ENCODE data around the gene TTC23.

TTC23 gene

DNA sequence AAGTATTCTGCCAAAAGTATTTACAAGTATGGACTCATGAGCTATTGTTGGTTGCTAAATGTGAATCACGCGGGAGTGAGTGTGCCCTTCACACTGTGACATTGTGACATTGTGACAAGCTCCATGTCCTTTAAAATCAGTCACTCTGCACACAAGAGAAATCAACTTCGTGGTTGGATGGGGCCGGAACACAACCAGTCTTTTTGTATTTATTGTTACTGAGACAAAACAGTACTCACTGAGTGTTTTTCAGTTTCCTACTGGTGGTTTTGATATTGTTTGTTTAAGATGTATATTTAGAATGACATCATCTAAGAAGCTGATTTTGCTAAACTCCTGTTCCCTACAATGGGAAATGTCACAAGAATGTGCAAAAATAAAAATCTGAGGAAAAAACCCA lies 114.2 kb downstream of the TTC23 start:
- DNase-seq (ENCODE audit: low read depth): no peak

DNA sequence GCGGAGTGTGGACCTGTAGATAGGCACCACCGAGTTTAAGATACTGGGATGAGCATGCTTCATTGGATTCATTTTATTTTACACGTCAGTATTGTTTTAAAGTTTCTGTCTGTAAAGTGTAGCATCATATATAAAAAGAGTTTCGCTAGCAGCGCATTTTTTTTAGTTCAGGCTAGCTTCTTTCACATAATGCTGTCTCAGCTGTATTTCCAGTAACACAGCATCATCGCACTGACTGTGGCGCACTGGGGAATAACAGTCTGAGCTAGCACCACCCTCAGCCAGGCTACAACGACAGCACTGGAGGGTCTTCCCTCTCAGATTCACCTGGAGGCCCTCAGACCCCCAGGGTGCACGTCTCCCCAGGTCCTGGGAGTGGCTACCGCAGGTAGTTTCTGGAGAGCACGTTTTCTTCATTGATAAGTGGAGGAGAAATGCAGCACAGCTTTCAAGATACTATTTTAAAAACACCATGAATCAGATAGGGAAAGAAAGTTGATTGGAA lies 115.0 kb downstream of the TTC23 start:
- no peak for DNase-seq (ENCODE audit: low read depth)

DNA sequence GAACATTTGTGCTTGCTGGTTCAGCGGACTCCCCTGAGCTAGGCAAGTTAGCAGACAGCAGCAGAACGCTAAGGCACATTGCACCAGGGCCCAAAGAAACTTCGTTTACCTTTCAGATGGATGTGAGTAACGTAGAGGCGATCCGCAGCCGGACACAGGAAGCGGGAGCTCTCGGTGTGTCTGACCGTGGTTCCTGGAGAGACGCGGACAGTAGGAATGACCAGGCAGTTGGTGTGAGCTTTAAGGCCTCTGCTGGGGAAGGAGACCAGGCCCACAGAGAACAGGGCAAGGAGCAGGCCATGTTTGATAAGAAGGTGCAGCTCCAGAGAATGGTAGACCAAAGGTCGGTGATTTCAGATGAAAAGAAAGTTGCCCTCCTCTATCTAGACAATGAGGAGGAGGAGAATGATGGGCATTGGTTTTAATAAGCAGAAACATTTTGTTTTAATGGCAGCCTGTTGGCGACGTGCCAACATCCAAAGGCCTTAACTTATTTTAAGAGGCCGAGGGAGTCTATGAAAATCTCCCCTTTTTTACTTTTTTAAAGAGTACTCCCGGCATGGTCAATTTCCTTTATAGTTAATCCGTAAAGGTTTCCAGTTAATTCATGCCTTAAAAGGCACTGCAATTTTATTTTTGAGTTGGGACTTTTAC lies 116.6 kb downstream of the TTC23 start:
- DNase-seq (ENCODE audit: low read depth): no peak

DNA sequence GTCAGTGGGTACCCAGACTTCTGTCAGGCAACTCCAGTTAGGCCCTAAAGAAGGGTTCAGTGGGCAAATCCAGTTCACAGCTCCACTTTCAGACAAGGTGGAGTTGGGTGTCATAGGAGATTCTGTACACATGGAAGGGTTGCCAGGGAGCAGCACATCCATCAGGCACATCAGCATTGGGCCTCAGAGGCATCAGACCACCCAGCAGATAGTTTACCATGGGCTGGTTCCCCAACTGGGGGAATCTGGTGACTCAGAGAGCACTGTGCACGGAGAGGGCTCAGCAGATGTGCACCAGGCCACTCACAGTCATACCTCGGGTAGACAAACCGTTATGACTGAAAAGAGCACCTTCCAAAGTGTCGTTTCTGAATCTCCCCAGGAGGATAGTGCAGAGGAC lies 117.3 kb downstream of the TTC23 start:
- no peak for DNase-seq (ENCODE audit: low read depth)

DNA sequence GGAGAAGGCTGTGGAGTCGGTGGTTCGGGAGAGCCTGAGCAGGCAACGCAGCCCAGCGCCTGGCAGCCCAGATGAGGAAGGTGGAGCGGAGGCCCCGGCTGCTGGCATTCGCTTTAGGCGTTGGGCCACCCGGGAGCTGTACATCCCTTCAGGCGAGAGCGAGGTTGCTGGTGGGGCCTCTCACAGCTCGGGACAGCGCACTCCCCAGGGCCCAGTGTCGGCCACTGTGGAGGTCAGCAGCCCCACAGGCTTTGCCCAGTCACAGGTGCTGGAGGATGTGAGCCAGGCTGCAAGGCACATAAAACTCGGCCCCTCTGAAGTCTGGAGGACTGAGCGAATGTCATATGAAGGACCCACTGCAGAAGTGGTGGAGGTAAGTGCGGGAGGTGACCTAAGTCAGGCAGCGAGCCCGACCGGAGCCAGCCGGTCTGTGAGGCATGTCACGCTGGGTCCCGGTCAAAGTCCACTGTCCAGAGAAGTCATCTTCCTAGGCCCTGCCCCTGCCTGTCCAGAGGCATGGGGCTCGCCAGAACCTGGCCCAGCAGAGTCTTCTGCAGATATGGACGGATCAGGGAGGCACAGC lies 117.8 kb downstream of the TTC23 start:
- no peak for DNase-seq (ENCODE audit: low read depth)

DNA sequence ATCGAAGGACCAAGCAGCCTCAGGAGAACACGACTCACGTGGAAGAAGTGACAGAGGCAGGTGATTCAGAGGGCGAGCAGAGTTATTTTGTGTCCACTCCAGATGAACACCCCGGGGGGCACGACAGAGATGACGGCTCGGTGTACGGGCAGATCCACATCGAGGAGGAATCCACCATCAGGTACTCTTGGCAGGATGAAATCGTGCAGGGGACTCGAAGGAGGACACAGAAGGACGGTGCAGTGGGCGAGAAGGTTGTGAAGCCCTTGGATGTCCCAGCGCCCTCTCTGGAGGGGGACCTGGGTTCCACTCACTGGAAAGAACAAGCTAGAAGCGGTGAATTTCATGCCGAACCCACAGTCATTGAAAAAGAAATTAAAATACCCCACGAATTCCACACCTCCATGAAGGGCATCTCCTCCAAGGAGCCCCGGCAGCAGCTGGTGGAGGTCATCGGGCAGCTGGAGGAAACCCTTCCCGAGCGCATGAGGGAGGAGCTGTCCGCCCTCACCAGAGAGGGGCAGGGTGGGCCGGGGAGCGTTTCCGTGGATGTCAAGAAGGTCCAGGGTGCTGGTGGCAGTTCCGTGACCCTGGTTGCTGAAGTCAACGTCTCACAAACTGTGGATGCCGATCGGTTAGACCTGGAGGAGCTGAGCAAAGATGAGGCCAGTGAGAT lies 118.5 kb downstream of the TTC23 start:
- no peak for DNase-seq (ENCODE audit: low read depth)

DNA sequence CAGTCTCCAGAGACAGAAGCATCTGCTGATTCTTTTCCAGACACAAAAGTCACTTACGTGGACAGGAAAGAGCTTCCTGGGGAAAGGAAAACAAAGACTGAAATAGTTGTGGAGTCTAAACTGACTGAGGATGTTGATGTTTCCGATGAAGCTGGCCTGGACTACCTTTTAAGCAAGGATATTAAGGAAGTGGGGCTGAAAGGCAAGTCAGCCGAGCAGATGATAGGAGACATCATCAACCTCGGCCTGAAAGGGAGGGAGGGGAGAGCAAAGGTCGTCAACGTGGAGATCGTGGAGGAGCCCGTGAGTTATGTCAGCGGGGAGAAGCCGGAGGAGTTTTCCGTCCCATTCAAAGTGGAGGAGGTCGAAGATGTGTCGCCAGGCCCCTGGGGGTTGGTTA lies 119.1 kb downstream of the TTC23 start:
- DNase-seq (ENCODE audit: low read depth): no peak

DNA sequence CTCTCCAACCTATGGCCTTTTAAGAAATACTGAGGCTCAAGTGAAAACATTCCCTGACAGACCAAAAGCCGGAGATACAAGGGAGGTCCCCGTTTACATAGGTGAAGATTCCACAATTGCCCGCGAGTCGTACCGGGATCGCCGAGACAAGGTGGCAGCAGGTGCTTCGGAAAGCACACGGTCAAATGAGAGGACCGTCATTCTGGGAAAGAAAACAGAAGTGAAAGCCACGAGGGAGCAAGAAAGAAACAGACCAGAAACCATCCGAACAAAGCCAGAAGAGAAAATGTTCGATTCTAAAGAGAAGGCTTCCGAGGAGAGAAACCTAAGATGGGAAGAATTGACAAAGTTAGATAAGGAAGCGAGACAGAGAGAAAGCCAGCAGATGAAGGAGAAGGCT lies 119.7 kb downstream of the TTC23 start:
- no peak for DNase-seq (ENCODE audit: low read depth)

DNA sequence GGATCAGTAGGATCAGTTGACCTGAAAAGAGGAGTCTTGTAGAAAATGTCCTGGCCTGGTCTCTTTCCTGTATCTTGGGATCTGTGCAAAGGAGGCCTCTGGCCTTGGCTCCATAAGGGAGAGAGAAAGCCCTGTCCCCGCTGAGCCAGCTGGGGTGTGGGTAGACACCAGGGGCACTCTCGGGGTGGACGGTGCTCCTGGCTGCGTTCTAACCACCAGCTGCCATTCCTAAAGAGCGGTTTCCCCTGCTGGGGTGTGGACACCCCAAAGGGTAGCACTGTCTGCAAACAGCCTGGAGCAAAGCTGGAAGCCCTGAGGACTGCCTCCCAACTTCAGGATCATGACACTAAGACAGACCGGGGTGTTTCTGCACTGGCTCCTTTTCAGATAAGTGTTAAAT lies 121.0 kb downstream of the TTC23 start:
- DNase-seq (ENCODE audit: low read depth): no peak

DNA sequence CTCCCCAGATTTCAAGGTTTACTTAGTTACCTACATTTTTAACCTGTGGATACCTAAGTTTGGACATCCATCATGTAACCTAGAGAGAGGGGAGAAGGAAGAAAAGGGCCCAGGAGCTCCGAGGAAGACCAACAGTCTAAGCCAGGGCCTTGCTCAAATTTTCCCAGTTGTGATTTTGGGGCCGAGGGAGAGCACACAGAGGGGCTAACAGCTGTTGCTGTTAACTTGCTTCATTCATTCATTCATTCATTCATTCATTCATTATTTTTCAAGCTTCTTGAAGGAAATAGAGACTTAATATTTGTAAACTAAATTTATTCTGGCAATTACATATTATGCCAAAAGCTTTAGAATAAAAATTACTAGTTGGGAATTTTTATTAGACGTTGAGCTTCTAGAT lies 121.6 kb downstream of the TTC23 start:
- DNase-seq (ENCODE audit: low read depth): no peak

DNA sequence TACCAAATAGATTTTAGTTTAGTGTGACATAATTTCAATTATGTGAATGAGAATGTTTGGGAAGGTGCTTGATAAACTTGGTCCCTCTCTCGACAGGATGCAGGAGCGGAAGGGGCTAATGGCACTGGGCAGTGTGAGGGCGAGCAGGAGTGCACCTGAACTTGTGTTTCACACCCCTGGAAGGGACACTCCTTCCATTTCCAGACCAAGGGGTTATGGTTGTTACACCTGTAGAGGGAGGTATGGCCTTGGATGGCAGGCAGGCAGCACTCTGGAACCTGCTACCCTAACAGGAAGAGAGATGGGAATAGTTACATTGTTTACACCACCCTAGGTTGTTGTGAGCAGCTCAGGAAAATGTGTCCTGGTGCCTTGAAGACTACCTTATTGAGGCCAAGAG lies 122.5 kb downstream of the TTC23 start:
- no peak for DNase-seq (ENCODE audit: low read depth)

DNA sequence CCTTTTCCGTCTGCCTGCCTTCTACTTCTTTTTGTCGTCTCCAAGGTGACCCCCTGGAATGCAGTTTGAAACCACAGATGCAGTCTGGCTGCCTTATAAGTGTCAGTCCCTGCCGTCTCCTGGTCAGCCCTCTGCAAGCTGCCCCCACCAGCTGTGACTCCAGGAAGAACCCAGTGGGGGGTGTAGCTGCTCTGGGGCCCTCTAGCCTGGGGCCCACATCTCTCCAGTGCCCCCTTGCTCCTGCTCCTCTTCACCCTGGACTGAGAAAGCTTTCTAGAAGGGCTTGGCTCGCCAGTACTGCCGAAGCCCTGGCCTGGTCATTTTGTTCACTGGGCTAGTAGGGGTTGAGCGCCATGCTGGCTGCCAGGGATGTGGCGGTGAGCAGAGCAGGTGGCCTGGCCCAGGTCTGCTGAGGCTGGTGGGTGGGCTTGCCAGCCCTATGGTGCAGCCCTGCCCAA lies 123.2 kb downstream of the TTC23 start:
- DNase-seq (ENCODE audit: low read depth): no peak

DNA sequence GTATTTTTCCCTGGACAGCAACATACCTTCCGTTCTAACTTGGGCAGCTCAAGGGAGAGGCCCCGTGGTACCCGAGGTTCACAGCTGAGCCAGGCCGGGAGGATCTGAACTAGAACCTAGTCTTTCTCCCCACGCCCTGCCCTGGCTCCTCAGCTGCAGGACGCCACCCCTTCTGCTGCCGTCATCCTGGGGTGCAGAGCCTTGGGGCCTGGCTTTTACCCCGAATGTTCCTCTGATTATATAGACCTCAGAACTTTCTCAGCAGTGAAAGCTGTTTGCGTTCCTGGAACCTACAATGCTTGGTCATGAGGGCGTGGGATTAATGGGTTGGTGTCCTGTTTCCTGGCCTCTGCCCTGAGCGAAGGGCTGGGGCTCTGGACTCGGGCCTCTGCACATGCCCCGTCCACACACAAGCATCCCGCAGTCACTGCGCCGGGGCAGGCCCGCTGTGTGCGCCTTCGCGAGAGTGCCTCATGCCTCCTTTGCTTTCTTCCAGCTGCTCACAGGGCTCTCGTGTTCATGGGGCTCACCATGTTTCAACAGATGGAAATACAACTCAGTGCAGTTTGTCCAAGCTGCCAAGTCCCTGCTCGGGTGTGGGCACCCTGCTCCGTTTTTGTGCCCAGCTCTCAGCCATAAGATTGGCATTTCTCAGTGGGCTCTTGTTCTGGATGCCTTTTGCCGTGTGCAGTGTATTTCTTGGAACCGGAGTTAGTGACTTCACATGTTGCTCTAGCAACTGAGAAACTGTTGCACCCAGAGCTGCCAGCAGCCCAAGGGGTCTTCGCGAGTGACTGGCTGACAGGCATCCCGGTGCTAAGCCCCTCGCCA lies 124.1 kb downstream of the TTC23 start:
- DNase-seq (ENCODE audit: low read depth): no peak

DNA sequence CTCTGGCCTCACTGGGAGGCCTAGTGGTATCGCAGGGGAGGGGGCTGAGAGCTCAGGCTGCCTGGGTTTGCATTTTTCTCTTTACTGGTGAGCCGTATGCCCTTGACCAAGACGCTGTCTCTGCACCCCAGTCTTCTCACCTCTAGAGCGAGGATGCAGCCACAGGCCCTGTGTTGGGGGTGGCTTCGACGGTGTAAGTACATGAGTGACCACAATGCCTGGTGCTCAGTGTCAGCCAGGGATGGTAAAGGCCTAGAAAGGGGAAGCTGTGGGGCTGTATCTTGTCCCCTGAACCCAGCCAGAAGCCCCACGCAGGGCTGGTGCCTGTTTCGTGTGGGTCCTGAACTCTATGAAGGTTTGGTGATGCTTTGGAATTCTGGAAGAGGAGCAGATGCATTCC lies 124.7 kb downstream of the TTC23 start:
- no peak for DNase-seq (ENCODE audit: low read depth)

DNA sequence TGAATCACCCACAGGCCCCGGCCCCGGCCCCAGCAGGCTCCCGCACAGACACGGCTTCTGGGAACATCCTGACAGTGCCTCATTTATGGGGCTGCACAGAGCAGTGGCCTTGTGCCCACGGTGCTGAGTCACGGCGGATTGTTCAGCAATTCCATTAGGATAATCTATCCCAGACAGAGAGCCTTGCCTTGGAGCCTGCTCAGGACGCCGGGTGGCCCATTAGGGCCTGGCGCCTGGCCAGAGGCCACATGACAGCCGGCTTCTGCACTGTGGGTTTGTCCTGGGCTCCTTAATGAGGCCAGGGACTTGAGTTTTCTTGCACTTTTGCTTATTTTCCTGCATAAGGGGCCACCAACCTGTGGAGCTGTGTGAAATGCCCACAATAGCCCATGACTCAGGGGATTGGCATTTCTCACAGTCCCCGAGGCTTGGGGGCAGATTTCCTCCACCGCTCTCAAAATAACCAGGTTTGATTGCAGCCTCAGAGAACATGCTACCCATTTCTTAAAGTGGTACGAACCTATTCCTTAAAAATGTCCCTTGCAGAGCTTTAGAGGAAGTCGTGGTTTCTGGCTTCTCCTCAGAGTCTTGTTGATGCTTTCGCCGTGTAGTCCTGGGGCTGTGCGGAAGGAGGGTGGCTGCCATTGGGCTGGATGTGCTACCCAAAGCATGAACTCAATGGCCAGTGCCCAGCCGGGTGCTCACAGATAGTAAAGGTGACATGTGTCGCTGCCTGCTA lies 125.5 kb downstream of the TTC23 start:
- no peak for DNase-seq (ENCODE audit: low read depth)

DNA sequence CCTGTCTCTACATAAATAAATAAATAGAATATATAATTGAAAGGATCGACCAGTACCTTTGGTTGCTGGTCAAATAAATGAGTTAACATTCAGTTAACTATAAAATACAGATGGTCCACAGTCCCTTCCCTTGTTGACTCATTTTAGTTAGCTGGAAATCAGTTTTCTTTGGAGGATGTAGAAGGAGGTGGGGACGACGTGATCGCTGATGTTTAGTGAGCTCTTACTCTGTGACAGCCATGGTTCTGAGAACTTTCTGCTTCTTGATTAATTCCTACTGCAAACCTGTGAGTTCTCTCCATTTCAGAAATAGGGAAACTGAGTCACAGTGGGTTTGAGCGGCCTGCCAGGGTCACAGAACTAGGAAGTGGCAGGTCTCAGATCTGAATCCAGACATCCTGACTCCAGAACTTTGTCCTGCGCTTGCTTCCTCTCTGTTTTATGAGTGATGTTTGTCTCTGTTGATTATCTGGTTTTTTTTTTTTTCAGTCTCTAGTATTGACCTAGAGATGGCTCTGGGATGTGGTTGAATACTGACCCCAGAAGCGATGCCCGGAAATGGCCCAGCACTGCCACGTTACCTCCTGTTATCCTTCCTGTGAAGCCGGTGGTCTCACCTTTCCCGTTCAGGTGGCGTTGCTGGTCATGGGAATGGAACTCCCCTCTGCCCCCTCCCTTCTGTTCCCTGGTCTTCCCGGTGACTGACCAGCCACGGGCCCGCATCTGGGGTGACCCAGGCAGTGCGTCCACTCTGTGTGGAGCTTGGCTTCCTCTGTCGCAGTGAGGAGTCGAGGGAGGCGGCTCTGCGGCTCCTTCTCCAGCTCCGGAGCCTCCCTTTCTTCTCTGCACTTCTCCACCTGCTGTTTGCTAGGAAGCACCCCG lies 126.3 kb downstream of the TTC23 start:
- DNase-seq (ENCODE audit: low read depth): no peak

DNA sequence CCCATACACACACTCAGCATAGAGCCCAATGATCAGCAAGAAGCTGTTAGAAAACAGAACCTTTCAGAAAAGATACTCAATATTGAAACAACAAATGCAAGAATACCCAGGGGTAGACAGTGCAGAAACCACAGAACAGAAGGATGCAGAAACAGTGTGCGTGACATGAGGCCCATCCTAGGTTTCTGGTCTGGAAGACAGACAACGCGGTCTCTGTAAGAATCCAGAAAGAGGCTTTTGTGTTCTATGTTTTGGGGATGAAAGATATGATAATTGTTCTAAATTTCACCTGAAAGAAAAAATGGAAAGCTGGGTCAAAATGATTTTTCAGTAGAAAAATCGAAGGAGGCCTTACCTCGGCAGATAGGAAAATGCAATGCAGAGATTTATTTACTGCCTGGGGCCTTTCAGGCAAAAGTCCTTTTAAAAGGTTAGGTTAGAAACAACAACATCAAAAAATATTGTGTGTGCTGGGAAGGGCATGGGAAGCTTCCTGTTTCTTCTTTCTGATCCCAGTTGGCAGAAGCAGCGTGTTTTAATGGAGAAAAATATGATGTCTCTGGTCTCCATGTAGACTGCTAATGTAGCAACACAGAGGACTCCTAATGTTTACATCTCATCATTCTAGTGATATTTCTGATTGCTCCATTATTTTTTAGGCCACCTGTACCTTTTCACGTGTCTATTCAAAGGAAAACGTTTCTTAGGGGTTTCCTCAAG lies 127.5 kb downstream of the TTC23 start:
- no peak for DNase-seq (ENCODE audit: low read depth)

DNA sequence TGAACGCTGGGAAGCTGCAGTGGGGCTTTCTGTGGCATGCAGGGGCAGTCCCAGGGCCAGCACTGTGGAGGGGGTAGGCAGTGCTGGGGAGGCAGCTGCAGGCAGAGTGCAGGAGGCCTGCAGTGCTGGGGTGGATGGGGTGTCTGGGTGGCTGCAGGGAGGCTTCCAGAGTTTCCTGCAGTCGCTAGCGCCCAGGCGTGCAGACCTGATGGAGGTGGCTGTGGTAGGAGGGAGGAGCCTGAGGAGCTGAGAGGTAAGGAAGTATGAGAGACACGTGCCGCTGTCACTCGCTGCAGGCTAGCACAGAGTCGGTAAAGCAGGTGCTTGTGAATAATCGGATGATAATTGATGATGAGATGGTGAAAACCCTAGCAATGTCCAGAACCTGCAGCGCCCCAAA lies 128.2 kb downstream of the TTC23 start:
- no peak for DNase-seq (ENCODE audit: low read depth)

DNA sequence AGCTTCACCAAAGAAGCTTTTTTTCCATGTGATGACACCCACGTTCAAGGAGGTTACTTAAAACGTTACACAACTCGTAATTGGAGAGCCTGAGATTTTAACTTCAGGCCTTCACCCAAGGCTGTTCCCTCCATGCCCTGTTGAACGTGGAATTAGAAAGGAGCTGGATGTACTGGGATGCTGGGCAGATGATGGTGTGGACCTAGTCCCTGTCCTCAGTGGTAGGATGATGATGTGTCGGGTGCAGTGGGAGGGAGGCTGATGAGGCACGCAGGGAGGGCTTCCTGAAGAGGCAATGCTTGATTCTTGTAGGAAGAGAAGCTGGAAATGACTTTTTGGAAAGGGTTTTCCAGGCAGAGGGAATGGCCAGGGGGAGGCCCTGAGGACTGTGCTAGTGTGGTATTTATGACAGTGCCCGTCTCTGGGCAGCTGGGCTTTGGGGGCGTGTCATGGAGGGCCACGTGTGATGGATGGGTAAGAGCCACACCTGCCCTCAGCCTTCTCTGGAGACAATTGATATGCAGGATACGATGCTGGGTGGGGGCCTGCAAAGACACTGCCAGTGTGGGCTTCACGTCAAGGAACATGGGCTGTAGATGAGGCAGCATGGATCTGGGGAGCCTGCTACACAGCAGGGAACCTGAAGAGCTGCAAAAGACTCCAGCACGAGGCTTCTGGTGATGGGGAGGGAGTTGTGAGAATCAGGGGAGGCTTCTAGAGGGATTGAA lies 129.2 kb downstream of the TTC23 start:
- DNase-seq (ENCODE audit: low read depth): no peak

Measured in activated T-cell treated with anti-CD3 and anti-CD28 coated beads for 48 hours (primary cell).